ENCODE results near the gene ZFYVE9. TPM values are rescaled to one million over a fixed set of nuclear protein-coding genes. Genes with fewer than 3 reads are reported as not detected.
"Not testable (repeated sequence)": the region's sequence is repeated elsewhere in the genome, so short reads cannot be mapped to it uniquely, and the experiment has no call there.

The ZFYVE9 gene
- polyA plus RNA-seq, 10 donors = 17.4 to 23.0 (median 21.3) TPM

GRCh38 chr1:52190500-52191252, 48.8 kb downstream of the ZFYVE9 start:
- no peak for DNase-seq

- peak in 1 of 3 donors; percentile 1 for DNase-seq
Measured at GRCh38 chr1:52191395-52191965, 49.6 kb downstream of the ZFYVE9 start.

- no peak for DNase-seq
Measured at GRCh38 chr1:52192024-52192423, 50.1 kb downstream of the ZFYVE9 start.

- peak in 1 of 3 donors; percentile 3 for DNase-seq
Measured at GRCh38 chr1:52192436-52192835, 50.5 kb downstream of the ZFYVE9 start.

GRCh38 chr1:52193985-52194384, 52.1 kb downstream of the ZFYVE9 start:
- no peak for DNase-seq

GRCh38 chr1:52195161-52195560, 53.3 kb downstream of the ZFYVE9 start:
- DNase-seq = peak in 1 of 3 donors; percentile 5

GRCh38 chr1:52203935-52204625, 62.2 kb downstream of the ZFYVE9 start:
- DNase-seq = no peak

- DNase-seq = no peak
Measured at GRCh38 chr1:52204696-52205095, 62.8 kb downstream of the ZFYVE9 start.

GRCh38 chr1:52206686-52207085, 64.8 kb downstream of the ZFYVE9 start:
- DNase-seq = not testable (repeated sequence)

- DNase-seq = no peak
Measured at GRCh38 chr1:52209429-52209828, 67.5 kb downstream of the ZFYVE9 start.

- DNase-seq = no peak
Measured at GRCh38 chr1:52210044-52210443, 68.2 kb downstream of the ZFYVE9 start.

- DNase-seq = no peak
Measured at GRCh38 chr1:52216907-52217458, 75.1 kb downstream of the ZFYVE9 start.

GRCh38 chr1:52225174-52225573, 83.3 kb downstream of the ZFYVE9 start:
- peak in 1 of 3 donors; percentile 5 for DNase-seq

GRCh38 chr1:52229494-52229893, 87.6 kb downstream of the ZFYVE9 start:
- no peak for DNase-seq

GRCh38 chr1:52233463-52233862, 91.6 kb downstream of the ZFYVE9 start:
- DNase-seq = no peak

- no peak for DNase-seq
Measured at GRCh38 chr1:52234014-52234413, 92.1 kb downstream of the ZFYVE9 start.

GRCh38 chr1:52234708-52235107, 92.8 kb downstream of the ZFYVE9 start:
- no peak for DNase-seq

- peak in 2 of 3 donors; percentile 16 to 38 for DNase-seq
Measured at GRCh38 chr1:52235646-52236045, 93.8 kb downstream of the ZFYVE9 start.

GRCh38 chr1:52237430-52237829, 95.5 kb downstream of the ZFYVE9 start:
- DNase-seq = peak in 1 of 3 donors; percentile 45

- DNase-seq = peak in 1 of 3 donors; percentile 22
Measured at GRCh38 chr1:52238474-52238873, 96.6 kb downstream of the ZFYVE9 start.

GRCh38 chr1:52238887-52239707, 97.2 kb downstream of the ZFYVE9 start:
- DNase-seq = no peak

- DNase-seq = no peak
Measured at GRCh38 chr1:52239708-52240001, 97.8 kb downstream of the ZFYVE9 start.
